ENCODE results near the gene LRRTM4.

- TF ChIP-seq CTCF (IDR thresholded peaks at IDR 0.05) (no peak), POLR2AphosphoS5 (IDR thresholded peaks at IDR 0.05; ENCODE audit: low read depth, low read length) (no peak)
Measured at GRCh38 chr2:77270433-77270832, 251.7 kb downstream of the LRRTM4 start.
